ENCODE measurements around the gene MALRD1. TPM values are rescaled to one million over a fixed set of nuclear protein-coding genes. Genes with fewer than 3 reads are reported as not detected.

MALRD1 gene
- total RNA-seq, 1 donor from 2014 or later: 0.28 TPM

GRCh38 chr10:19683356-19683755 lies 634.8 kb downstream of the MALRD1 start:
- H3K27ac Mint-ChIP-seq (ENCODE audit: unreplicated experiment): no peak overlapping the region
- no peaks in the 10 kb centered on the region for H3K4me1 Mint-ChIP-seq (ENCODE audit: unreplicated experiment)
- DNase-seq (ENCODE audit: low spot score): no peak
- H3K27me3 Mint-ChIP-seq (ENCODE audit: unreplicated experiment): peaks cover 2% of the 10 kb centered on the region
- TF ChIP-seq CTCF (IDR thresholded peaks at IDR 0.05; ENCODE audit: unreplicated experiment): no peak
- no peaks in the 10 kb centered on the region for H3K36me3 Mint-ChIP-seq (ENCODE audit: low read depth, unreplicated experiment)
- H3K9me3 Mint-ChIP-seq (ENCODE audit: unreplicated experiment): no peaks in the 10 kb centered on the region
- H3K4me3 Mint-ChIP-seq (ENCODE audit: unreplicated experiment): no peak overlapping the region

- H3K36me3 Mint-ChIP-seq (ENCODE audit: low read depth, unreplicated experiment): no peaks in the 10 kb centered on the region
- no peak for DNase-seq (ENCODE audit: low spot score)
- H3K4me1 Mint-ChIP-seq (ENCODE audit: unreplicated experiment): no peaks in the 10 kb centered on the region
- TF ChIP-seq CTCF (IDR thresholded peaks at IDR 0.05; ENCODE audit: unreplicated experiment): peak; percentile 11
- no peaks in the 10 kb centered on the region for H3K9me3 Mint-ChIP-seq (ENCODE audit: unreplicated experiment)
- no peak overlapping the region for H3K4me3 Mint-ChIP-seq (ENCODE audit: unreplicated experiment)
- peaks cover 2% of the 10 kb centered on the region for H3K27me3 Mint-ChIP-seq (ENCODE audit: unreplicated experiment)
- H3K27ac Mint-ChIP-seq (ENCODE audit: unreplicated experiment): no peak overlapping the region
These were observed 635.4 kb downstream of the MALRD1 start for GRCh38 chr10:19683960-19684359.

GRCh38 chr10:19688344-19688743 lies 639.7 kb downstream of the MALRD1 start:
- no peaks in the 10 kb centered on the region for H3K4me1 Mint-ChIP-seq (ENCODE audit: unreplicated experiment)
- no peaks in the 10 kb centered on the region for H3K9me3 Mint-ChIP-seq (ENCODE audit: unreplicated experiment)
- no peak for TF ChIP-seq CTCF (IDR thresholded peaks at IDR 0.05; ENCODE audit: unreplicated experiment)
- no peak for DNase-seq (ENCODE audit: low spot score)
- no peaks in the 10 kb centered on the region for H3K36me3 Mint-ChIP-seq (ENCODE audit: low read depth, unreplicated experiment)
- H3K27me3 Mint-ChIP-seq (ENCODE audit: unreplicated experiment): peaks cover 2% of the 10 kb centered on the region
- no peak overlapping the region for H3K27ac Mint-ChIP-seq (ENCODE audit: unreplicated experiment)
- no peak overlapping the region for H3K4me3 Mint-ChIP-seq (ENCODE audit: unreplicated experiment)

- H3K4me3 Mint-ChIP-seq (ENCODE audit: unreplicated experiment): no peak overlapping the region
- no peak for DNase-seq (ENCODE audit: low spot score)
- H3K36me3 Mint-ChIP-seq (ENCODE audit: low read depth, unreplicated experiment): no peaks in the 10 kb centered on the region
- peaks cover 2% of the 10 kb centered on the region for H3K27me3 Mint-ChIP-seq (ENCODE audit: unreplicated experiment)
- H3K4me1 Mint-ChIP-seq (ENCODE audit: unreplicated experiment): no peaks in the 10 kb centered on the region
- H3K9me3 Mint-ChIP-seq (ENCODE audit: unreplicated experiment): no peaks in the 10 kb centered on the region
- no peak for TF ChIP-seq CTCF (IDR thresholded peaks at IDR 0.05; ENCODE audit: unreplicated experiment)
- H3K27ac Mint-ChIP-seq (ENCODE audit: unreplicated experiment): no peak overlapping the region
These were observed 640.6 kb downstream of the MALRD1 start for GRCh38 chr10:19689231-19689630.

- H3K4me3 Mint-ChIP-seq (ENCODE audit: unreplicated experiment): no peak overlapping the region
- no peak overlapping the region for H3K27ac Mint-ChIP-seq (ENCODE audit: unreplicated experiment)
These were observed 650.7 kb downstream of the MALRD1 start for GRCh38 chr10:19699299-19699698.

More at GRCh38 chr10:19699299-19699698, 650.7 kb downstream of the MALRD1 start:
- peaks cover 3% of the 10 kb centered on the region for H3K27me3 Mint-ChIP-seq (ENCODE audit: unreplicated experiment)
- H3K4me1 Mint-ChIP-seq (ENCODE audit: unreplicated experiment): no peaks in the 10 kb centered on the region
- no peak for TF ChIP-seq CTCF (IDR thresholded peaks at IDR 0.05; ENCODE audit: unreplicated experiment)
- no peak for DNase-seq (ENCODE audit: low spot score)
- no peaks in the 10 kb centered on the region for H3K9me3 Mint-ChIP-seq (ENCODE audit: unreplicated experiment)
- no peaks in the 10 kb centered on the region for H3K36me3 Mint-ChIP-seq (ENCODE audit: low read depth, unreplicated experiment)
